NCI-H2081 treated with DMSO at 0.1 percent for 48 hours (cell line): ENCODE results near the gene MPG.
A peak's percentile ranks its signal among the peaks of the same experiment; 100 is the strongest.

Source experiments
- DNase-seq: peaks from one replicate; lab custom pipeline; 2025; lab: John Stamatoyannopoulos, UW

MPG gene

GRCh38 chr16:50769-51591 lies 27.0 kb upstream of the MPG start:
- DNase-seq, result no peak

- peak; percentile 84 for DNase-seq
Measured at GRCh38 chr16:53346-54236, 24.4 kb upstream of the MPG start, which contains the start of the genes POLR3K and SNRNP25. POLR3K (minus strand) TSS chr16:53608; CDS start chr16:53586, 22 bp downstream. SNRNP25 (plus strand) TSS chr16:53828; CDS start chr16:54017, 189 bp downstream.

GRCh38 chr16:54237-54581 lies 23.8 kb upstream of the MPG start:
- DNase-seq, result no peak

GRCh38 chr16:55571-56136 lies 22.4 kb upstream of the MPG start:
- no peak for DNase-seq

- DNase-seq, result no peak
Measured at GRCh38 chr16:56231-56927, 21.6 kb upstream of the MPG start.

GRCh38 chr16:57711-58110 lies 20.3 kb upstream of the MPG start:
- DNase-seq, result no peak

GRCh38 chr16:58491-59439 lies 19.3 kb upstream of the MPG start:
- DNase-seq, result no peak

- no peak for DNase-seq
Measured at GRCh38 chr16:59440-60059, 18.5 kb upstream of the MPG start.

GRCh38 chr16:60166-60565 lies 17.9 kb upstream of the MPG start:
- DNase-seq, result no peak

- DNase-seq, result no peak
Measured at GRCh38 chr16:60929-61878, 16.8 kb upstream of the MPG start.

GRCh38 chr16:61879-62281 lies 16.1 kb upstream of the MPG start:
- no peak for DNase-seq

GRCh38 chr16:62283-62967 lies 15.6 kb upstream of the MPG start:
- no peak for DNase-seq

GRCh38 chr16:62968-63391 lies 15.0 kb upstream of the MPG start:
- no peak for DNase-seq

GRCh38 chr16:63466-63865 lies 14.6 kb upstream of the MPG start:
- DNase-seq, result no peak

- DNase-seq, result no peak
Measured at GRCh38 chr16:63998-64913, 13.8 kb upstream of the MPG start.

- no peak for DNase-seq
Measured at GRCh38 chr16:64914-65255, 13.1 kb upstream of the MPG start.

GRCh38 chr16:65745-66144 lies 12.3 kb upstream of the MPG start:
- DNase-seq, result peak; percentile 50
